IPS-15b (cell line): ENCODE measurements around the gene SEPSECS.

ENCODE experiments used
- H3K27me3 ChIP-seq: one replicate; pipeline ENCODE4 v1.6.1; 2013; ENCODE audit warnings: low read length; ENCODE audit not compliant: control insufficient read depth, insufficient read depth
- H3K36me3 ChIP-seq: one replicate; pipeline ENCODE4 v1.6.1; 2013; ENCODE audit warnings: low read length; ENCODE audit not compliant: control insufficient read depth, insufficient read depth
- H3K4me1 ChIP-seq: one replicate; pipeline ENCODE4 v1.6.1; 2013; ENCODE audit warnings: mild to moderate bottlenecking, low read length; ENCODE audit not compliant: control insufficient read depth, insufficient read depth
- H3K4me3 ChIP-seq: one replicate; pipeline ENCODE4 v1.5.1; 2013; ENCODE audit warnings: low read depth, low read length
- H3K9ac ChIP-seq: one replicate; pipeline ENCODE4 v1.6.1; 2013; ENCODE audit warnings: low read depth, mild to moderate bottlenecking, low read length
- H3K9me3 ChIP-seq: one replicate; pipeline ENCODE4 v1.6.1; 2013; ENCODE audit warnings: mild to moderate bottlenecking, low read length; ENCODE audit not compliant: control insufficient read depth, insufficient read depth

SEPSECS gene

DNA sequence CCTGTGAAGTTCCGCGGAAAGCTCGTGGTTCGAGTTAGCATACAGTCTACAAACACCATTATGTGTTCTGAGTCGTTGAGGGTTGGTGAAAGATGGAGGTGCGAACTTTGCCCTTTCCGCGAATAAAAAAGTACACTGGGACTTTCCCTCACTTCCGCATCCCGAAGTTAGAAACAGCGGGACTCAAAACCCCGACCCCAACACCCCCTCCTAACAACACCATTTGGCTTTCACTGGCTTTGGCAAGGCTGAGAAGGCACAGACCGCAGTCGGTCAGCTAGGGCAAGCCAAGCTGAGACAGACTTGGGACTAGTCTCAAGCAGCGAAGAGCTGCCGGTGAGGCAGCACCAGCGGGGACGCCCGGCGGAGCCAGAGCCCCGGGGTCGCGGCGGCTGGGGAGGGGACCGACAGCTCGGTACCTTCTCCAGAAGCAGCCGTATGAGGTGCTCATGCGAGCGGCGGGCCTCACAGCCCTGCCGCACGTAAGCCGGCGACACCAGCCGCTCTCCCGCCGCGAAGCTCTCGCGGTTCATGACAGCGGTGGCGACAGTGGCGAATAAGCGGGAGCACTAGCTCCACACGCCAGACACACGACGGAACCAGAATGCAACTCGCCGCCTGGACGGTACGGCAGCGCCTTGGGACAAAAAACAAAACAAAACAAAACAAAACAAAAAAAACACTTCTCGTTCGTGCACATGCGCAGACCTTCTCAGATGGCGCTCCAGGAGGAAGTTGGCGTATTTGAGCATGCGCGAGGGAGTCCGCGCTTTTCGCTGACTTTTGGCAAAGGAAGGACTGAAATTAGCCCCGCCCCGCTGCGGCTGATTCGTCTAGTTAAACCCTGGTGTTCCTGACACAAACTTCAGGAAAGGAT lies at the start of gene SEPSECS:
Gene SEPSECS (minus strand): TSS at position 613 of the 877 bp plus-strand sequence. CDS start 80 bp downstream, at position 533.
- H3K4me3 ChIP-seq, result peak within 1 kb of the TSS; percentile 90
- no peaks in the 10 kb centered on the region for H3K27me3 ChIP-seq
- peaks cover 3% of the 10 kb centered on the region for H3K4me1 ChIP-seq
- H3K9ac ChIP-seq, result peak within 1 kb of the TSS; percentile 82
- no peaks in the 10 kb centered on the region for H3K36me3 ChIP-seq
- no peaks in the 10 kb centered on the region for H3K9me3 ChIP-seq

DNA sequence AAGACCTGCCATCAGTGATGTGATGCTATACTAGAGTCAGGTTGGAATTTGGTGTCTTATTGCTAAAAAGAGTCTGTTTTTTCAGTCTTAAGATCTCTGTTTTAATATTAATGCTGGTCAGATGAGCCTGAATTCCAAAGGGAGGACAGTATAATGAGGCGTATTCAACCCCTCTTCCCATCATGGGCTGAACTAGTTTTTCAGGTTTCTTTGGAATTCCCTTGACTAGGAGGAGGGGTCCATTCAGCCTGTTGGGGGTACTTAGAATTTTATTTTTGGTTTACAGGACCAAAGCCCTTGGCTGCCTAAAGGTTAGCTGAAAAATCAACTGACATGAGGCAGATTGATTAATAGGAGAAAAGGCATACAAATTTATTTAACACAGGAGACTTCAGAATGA lies 49.5 kb upstream of the SEPSECS start:
- H3K9me3 ChIP-seq, result no peaks in the 10 kb centered on the region
- H3K4me3 ChIP-seq, result no peak overlapping the region
- no peaks in the 10 kb centered on the region for H3K36me3 ChIP-seq
- no peak overlapping the region for H3K9ac ChIP-seq
- no peaks in the 10 kb centered on the region for H3K27me3 ChIP-seq
- no peaks in the 10 kb centered on the region for H3K4me1 ChIP-seq

DNA sequence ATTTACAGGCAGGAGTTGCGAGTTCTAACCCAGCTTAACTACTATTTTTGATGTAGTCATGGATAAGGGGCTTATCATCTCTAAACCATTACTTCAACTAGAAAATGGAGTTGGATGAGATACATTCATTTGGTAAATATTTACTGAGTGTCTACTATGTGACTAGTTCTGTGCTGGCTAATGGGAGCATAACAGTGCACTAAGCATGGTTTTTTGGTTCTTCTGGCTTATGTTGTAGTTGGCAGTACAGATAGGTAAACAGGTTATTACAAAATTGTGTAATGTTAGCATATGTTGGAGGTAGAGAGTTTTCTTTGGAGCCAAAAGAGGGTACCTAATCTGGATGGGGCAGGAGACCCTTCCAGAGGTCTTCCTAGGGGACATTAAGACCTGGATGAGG lies 47.7 kb upstream of the SEPSECS start:
- Histone ChIP-seq H3K27me3 (no peaks in the 10 kb centered on the region), H3K9ac (no peak overlapping the region)

DNA sequence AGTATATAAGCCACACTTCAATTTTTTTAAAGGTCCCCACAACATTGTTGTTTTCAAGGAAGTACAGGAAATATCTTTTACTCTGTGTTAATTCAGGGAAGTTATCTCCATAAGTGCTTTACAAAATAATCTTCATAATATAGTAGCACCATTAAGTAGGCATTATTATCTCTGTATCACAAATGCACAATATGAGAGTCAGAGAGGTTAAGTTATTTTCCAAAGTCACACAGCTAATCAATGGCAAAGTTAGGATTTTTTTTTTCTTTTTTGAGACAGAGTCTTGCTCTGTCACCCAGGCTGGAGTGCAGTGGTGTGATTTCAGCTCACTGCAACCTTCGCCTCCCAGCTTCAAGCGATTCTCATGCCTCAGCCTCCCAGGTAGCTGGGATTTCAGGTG lies 38.5 kb upstream of the SEPSECS start:
- Histone ChIP-seq H3K9me3 (no peaks in the 10 kb centered on the region), H3K4me3 (no peak overlapping the region), H3K4me1 (no peaks in the 10 kb centered on the region), H3K36me3 (no peaks in the 10 kb centered on the region), H3K9ac (no peak overlapping the region), H3K27me3 (no peaks in the 10 kb centered on the region)

More for the DNA sequence above, 47.7 kb upstream of the SEPSECS start:
- H3K4me3 ChIP-seq, result no peak overlapping the region
- no peaks in the 10 kb centered on the region for H3K9me3 ChIP-seq
- H3K4me1 ChIP-seq, result no peaks in the 10 kb centered on the region
- no peaks in the 10 kb centered on the region for H3K36me3 ChIP-seq

DNA sequence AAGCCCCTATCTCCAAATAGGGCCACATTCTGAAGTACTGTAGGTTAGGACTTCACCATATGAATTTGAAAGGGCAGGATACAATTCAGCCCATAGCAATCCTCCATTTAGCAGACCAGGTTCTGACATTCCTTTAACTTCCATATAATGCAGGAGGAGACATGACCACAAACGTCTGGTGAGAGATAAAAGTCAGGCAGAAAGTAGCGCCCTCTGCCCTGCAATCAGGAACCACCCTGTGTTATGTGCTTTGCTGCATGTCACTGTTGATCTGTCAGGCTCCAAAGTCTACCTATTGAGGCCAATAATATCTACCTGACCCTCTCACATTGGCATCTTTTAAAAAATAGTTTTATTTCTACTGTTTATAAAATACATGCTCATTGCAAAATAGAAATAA lies 30.2 kb upstream of the SEPSECS start:
- H3K27me3 ChIP-seq, result no peaks in the 10 kb centered on the region
- no peaks in the 10 kb centered on the region for H3K36me3 ChIP-seq
- H3K4me1 ChIP-seq, result no peaks in the 10 kb centered on the region
- no peak overlapping the region for H3K4me3 ChIP-seq
- H3K9me3 ChIP-seq, result no peaks in the 10 kb centered on the region
- no peak overlapping the region for H3K9ac ChIP-seq

DNA sequence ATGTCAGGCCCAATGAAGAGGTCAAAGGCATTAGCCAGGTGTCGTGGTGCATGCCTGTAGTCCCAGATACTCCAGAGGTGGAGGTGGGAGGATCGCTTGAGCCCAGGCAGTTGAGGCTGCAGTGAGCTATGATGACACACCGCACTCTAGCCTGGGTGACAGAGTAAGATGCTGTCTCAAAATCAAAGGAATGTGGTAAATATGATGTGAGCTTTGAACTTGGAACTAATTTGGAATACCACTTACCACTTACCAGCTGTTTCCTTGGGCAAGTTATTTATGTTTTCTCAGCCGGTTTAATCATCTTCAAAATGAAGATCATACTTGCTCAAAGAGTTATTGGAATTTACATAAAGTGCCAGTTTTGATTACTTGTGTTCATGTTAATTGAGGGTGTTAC lies 23.8 kb upstream of the SEPSECS start:
- Histone ChIP-seq H3K9me3 (no peaks in the 10 kb centered on the region), H3K4me3 (no peak overlapping the region), H3K36me3 (no peaks in the 10 kb centered on the region), H3K4me1 (no peaks in the 10 kb centered on the region), H3K9ac (no peak overlapping the region), H3K27me3 (no peaks in the 10 kb centered on the region)

DNA sequence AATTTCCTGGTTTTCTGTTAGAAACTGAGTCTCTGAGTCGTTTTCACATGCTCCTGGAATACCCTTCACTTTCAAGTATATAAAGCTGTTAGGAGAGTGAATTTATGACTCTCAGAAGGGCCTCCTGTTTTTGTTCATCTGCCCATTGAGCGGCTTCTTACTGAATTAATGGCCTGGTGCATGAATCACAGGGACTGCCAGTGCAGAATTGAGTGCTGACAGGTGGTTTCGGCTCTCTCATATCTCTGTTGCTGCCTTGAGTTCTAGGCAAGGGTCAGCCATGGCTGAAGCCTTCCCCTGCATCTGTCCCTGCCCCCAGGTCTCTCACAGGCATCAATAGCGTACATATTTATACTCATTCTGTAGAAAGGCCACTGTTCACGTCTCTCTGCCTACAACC lies 22.7 kb upstream of the SEPSECS start:
- H3K4me3 ChIP-seq, result no peak overlapping the region
- H3K36me3 ChIP-seq, result no peaks in the 10 kb centered on the region
- H3K9ac ChIP-seq, result no peak overlapping the region
- H3K4me1 ChIP-seq, result no peaks in the 10 kb centered on the region
- no peaks in the 10 kb centered on the region for H3K9me3 ChIP-seq
- no peaks in the 10 kb centered on the region for H3K27me3 ChIP-seq

DNA sequence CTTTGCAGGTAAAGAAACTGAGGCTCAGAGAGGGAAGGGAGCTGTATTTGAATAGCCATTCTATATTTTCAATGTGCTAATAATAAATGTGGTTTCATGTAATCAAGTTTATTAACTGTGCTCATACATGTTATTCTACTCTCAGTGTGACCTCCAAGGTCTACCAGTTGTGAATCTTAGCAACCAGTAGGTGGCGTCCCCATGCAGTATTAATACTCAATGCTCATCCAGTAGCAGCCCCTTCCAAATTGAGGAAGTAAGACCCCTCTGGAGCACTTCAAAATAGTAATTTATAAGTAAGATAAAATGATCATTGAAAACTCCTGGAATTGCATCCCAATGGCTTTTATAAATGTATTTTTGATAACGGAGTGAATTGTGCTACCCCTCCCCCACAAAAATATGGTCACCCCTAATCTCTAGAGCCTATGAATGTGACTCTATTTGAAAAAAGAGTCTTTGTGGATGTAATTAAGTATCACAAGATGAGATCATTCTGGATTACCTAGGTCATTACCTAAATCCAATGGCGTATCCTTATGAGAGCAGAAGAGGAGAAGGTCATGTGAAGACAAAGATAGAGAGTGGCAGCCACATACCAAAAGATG lies 20.4 kb upstream of the SEPSECS start:
- Histone ChIP-seq H3K4me1 (no peaks in the 10 kb centered on the region), H3K27me3 (no peaks in the 10 kb centered on the region), H3K9ac (no peak overlapping the region), H3K9me3 (no peaks in the 10 kb centered on the region), H3K36me3 (no peaks in the 10 kb centered on the region), H3K4me3 (no peak overlapping the region)

DNA sequence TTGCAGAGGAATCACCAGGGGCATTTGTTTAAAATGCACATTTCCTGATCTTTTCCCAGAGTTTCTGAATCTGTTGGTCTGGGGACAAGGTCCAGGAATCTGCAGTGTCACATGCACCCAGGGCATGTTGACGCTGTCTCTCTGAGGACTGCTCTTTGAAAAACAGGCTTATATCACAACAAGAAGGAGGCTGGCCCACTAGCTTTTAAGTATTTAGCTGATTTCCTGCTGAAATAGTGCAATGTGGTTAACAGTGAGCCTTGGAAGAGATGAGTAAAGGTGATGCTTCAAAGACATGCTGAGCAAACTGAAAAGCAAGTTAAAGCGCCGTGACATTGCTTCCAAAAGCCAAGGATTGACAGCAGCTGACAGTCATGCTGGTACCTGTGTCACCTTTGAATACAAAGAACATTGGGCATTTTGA lies 18.6 kb upstream of the SEPSECS start:
- Histone ChIP-seq H3K36me3 (no peaks in the 10 kb centered on the region), H3K4me3 (no peak overlapping the region), H3K9me3 (no peaks in the 10 kb centered on the region), H3K4me1 (no peaks in the 10 kb centered on the region), H3K27me3 (no peaks in the 10 kb centered on the region), H3K9ac (no peak overlapping the region)

DNA sequence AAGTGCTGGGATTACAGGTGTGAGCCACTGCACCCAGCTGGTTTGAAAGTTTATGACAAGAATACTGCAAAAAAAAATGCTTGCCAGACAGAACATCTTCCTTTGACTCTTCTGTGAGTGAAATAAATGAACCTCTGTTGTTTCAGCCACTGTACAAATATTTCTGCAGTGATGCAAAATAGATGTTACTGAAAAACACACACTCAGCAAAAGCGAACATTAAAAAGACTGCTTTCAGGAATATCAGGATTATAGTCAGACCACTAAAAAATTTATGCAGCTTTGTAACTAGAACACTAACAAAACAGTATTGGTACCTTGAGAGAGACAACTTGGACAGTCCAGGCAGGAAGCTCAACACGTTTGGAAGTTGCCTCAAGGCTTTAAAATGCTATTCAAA lies 16.9 kb upstream of the SEPSECS start:
- H3K4me3 ChIP-seq, result no peak overlapping the region
- H3K27me3 ChIP-seq, result no peaks in the 10 kb centered on the region
- H3K9me3 ChIP-seq, result no peaks in the 10 kb centered on the region
- no peaks in the 10 kb centered on the region for H3K4me1 ChIP-seq
- no peak overlapping the region for H3K9ac ChIP-seq
- no peaks in the 10 kb centered on the region for H3K36me3 ChIP-seq

DNA sequence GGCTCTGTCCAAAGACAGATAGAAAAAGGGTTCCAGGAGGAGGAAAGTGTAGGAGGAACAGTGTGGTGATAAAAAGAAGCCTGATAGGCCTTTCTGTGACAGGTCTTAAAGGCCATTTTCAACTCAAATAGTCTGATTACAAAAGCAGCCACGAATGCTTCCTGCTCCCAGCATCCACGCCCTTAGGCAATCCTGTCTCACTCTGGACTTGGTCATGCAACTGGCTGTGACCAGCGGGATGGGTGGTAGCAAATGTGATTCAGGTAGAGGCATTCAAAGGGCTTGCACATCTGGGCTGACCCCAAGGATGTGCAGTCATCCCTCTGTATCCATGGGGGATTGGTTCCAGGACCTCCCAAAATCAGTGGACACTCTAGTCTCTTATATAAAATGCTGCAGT lies 14.4 kb upstream of the SEPSECS start:
- no peak overlapping the region for H3K4me3 ChIP-seq
- no peaks in the 10 kb centered on the region for H3K9me3 ChIP-seq

More for the DNA sequence above, 14.4 kb upstream of the SEPSECS start:
- Histone ChIP-seq H3K27me3 (no peaks in the 10 kb centered on the region), H3K4me1 (no peaks in the 10 kb centered on the region), H3K36me3 (no peaks in the 10 kb centered on the region), H3K9ac (no peak overlapping the region)
